Activated CD4-positive, alpha-beta memory T cell treated with anti-CD3 and anti-CD28 coated beads, Interleukin-2, amount 10 ng/mL, durations not matched to agents 7 days and 5 days (primary cell): ENCODE results near the gene FKBP14. TPM values are rescaled to one million over a fixed set of nuclear protein-coding genes. Genes with fewer than 3 reads are reported as not detected.

Experiments used
- total RNA-seq, 2 experiments: library from RNA; stranded (reverse); gene quantifications; one replicate each; pipeline ENCODE4 v1.2.3, GENCODE V29; 2021

Gene FKBP14
- total RNA-seq, 2 experiments from 2014 or later = 5.0 to 7.1 TPM

Other genes with a start within 250 kb of the FKBP14 start
- gene WIPF3, start 220.2 kb downstream of the FKBP14 start, total RNA-seq = not detected
- gene SCRN1, start 36.9 kb downstream of the FKBP14 start, total RNA-seq = 1 to 10 TPM; 2.0 to 2.5 TPM
- gene PLEKHA8, start 1.7 kb upstream of the FKBP14 start, total RNA-seq = 10 to 100 TPM; 10.3 to 10.7 TPM
- gene MTURN, start 108.3 kb upstream of the FKBP14 start, total RNA-seq = 1 to 10 TPM; 2.3 to 2.7 TPM